Activated T-helper 1 cell treated with anti-CD3 and anti-CD28 coated beads, Interleukin-12 subunit alpha, Interleukin-12 subunit beta, Interleukin-2, Interleukin-4 antibody, amounts not matched to agents 30 ng/mL and 10 ng/mL and 1 ng/mL, durations not matched to agents 14 hours and 24 hours and 36 hours (primary cell): ENCODE results near the gene SEPTIN12. TPM values are rescaled to one million over a fixed set of nuclear protein-coding genes. Genes with fewer than 3 reads are reported as not detected.

Experiments used
- DNase-seq: peaks from one replicate; pipeline ENCODE4 v3.0.0; 2021; ENCODE audit warnings: low spot score
- H3K27ac Mint-ChIP-seq: one replicate; pipeline ENCODE4 v1.8.0; 2021; ENCODE audit warnings: mild to moderate bottlenecking, mixed read lengths
- H3K27me3 Mint-ChIP-seq: one replicate; pipeline ENCODE4 v1.8.0; 2022; ENCODE audit warnings: mild to moderate bottlenecking, moderate library complexity, mixed read lengths; ENCODE audit not compliant: insufficient read depth
- H3K36me3 Mint-ChIP-seq: one replicate; pipeline ENCODE4 v1.8.0; 2021; ENCODE audit warnings: low read depth, mixed read lengths
- H3K4me1 Mint-ChIP-seq: one replicate; pipeline ENCODE4 v1.8.0; 2021; ENCODE audit warnings: low read depth, mixed read lengths
- H3K4me3 Mint-ChIP-seq: one replicate; pipeline ENCODE4 v1.8.0; 2021; ENCODE audit warnings: mild to moderate bottlenecking, moderate library complexity, mixed read lengths
- H3K9me3 Mint-ChIP-seq: one replicate; pipeline ENCODE4 v1.8.0; 2021; ENCODE audit warnings: mixed read lengths
- intact Hi-C: fragments of 100-400 bp; cut with micrococcal nuclease; formaldehyde crosslinking; loops from one replicate; pipeline ENCODE4 v1.15.1; 2024
- total RNA-seq: library from RNA; stranded (reverse); gene quantifications from 2 replicates; pipeline ENCODE4 v1.2.3, GENCODE V29; 2022

The SEPTIN12 gene
- total RNA-seq, 1 donor from 2014 or later: not detected

DNA sequence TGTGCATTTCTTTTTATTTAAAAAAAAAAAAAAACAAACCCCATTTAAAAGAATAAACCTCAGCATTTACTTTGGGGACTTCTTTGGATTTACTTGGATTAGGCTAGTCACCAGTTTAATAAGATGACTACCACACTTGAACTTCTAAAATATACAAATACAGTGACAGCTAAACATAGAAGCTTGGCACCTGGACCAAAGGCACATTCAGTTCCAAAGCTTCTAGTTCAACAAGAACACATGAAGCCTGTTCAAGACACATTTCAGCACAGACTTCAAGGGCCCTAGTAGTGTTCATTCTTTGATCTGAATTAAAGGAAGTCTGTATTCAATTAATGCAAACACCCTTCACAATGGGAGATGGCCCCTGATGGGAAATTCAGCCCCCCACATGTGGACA, 25.9 kb upstream of the SEPTIN12 start:
- Mint-ChIP-seq H3K36me3 (peaks cover 36% of the 10 kb centered on the region), H3K9me3 (no peaks in the 10 kb centered on the region), H3K27me3 (no peaks in the 10 kb centered on the region), H3K27ac (no peak overlapping the region), H3K4me3 (no peak overlapping the region), H3K4me1 (no peaks in the 10 kb centered on the region)
- intact Hi-C loops: no loop called here
- no peak for DNase-seq

DNA sequence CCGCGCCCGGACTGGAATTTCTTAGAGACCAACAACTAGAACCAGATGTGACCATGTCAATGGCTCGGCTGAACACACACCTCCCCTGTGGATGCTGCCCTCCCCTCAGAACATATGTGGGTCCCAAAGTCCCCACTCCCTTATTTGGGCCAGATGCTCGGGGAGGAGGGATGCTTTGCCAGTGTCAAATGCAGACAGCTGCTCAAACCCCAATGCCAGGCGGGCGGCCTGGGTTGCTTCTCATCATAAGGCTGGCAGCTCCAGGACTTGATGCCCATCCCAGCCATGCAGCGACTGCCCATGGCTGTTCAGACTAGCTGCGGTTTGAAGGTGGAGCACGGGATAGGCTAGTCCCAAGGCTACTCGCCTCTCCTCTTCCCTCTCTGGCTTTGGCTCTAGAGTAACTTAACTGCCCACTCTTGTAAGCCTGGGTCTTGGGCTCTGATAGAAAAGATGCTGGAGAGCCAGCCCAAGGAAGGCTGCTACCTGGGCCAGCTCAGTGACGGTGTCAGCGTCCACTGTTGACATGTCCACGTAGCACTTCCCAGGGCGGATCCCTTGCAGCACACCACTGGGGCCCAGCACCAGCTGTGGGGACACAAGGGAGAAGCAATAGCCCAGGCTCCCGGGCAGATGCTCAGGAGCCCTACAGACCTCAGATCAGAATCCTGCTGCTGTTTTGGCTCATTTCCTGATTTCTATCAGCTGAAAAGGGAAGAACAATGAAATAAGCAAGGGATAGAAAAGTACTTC, 25.3 kb upstream of the SEPTIN12 start:
- Mint-ChIP-seq H3K9me3 (no peaks in the 10 kb centered on the region), H3K4me3 (no peak overlapping the region), H3K36me3 (peaks cover 35% of the 10 kb centered on the region), H3K27ac (no peak overlapping the region), H3K4me1 (no peaks in the 10 kb centered on the region), H3K27me3 (no peaks in the 10 kb centered on the region)
- no peak for DNase-seq
- intact Hi-C loops: no loop called here

DNA sequence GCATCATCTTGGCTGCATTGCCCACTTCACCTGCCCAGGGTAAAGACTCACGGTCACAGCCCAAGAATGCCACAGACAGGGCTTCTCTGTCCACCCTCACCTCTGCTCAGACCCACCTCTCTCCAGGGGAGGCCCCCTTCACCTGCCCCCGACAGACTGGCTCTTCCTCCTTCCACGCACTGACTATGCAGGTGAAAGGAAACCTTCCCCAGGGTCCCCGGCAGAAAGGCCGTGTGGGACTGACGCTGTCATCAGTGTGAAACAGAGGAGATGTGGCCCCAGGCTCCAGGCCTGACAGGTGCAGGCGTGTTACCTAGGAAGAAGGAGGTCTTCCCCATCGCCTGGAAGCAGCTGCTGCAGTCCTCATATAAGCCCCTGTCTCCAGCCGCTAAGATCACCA, 23.6 kb upstream of the SEPTIN12 start:
- H3K9me3 Mint-ChIP-seq: no peaks in the 10 kb centered on the region
- no peak for DNase-seq
- no peak overlapping the region for H3K4me3 Mint-ChIP-seq
- H3K4me1 Mint-ChIP-seq: no peaks in the 10 kb centered on the region
- H3K36me3 Mint-ChIP-seq: peaks cover 35% of the 10 kb centered on the region
- intact Hi-C loops: no loop called here
- no peak overlapping the region for H3K27ac Mint-ChIP-seq
- H3K27me3 Mint-ChIP-seq: no peaks in the 10 kb centered on the region

DNA sequence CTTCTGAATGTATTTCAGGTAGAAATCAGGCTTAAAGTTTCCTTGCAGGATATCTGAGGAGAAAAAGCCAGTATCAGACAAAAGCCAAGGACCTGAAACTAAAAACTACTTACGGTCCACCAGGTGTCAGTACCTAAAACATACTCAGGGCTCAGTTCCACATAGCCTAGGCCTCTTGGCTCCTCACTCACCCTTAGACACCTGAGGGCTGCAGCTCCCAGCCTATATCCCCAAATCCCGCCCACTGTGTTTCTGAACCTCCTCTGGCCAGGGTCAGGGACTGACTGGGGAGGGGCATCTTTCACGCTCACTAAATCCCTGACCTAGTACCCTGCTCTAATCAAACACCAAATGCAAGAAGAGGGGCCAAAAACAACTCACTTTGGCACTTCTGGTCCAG, 23.1 kb upstream of the SEPTIN12 start:
- no peak for DNase-seq
- H3K36me3 Mint-ChIP-seq: peaks cover 32% of the 10 kb centered on the region
- no peaks in the 10 kb centered on the region for H3K9me3 Mint-ChIP-seq
- no peak overlapping the region for H3K4me3 Mint-ChIP-seq
- intact Hi-C loops: no loop called here
- H3K4me1 Mint-ChIP-seq: no peaks in the 10 kb centered on the region
- H3K27ac Mint-ChIP-seq: no peak overlapping the region
- no peaks in the 10 kb centered on the region for H3K27me3 Mint-ChIP-seq

DNA sequence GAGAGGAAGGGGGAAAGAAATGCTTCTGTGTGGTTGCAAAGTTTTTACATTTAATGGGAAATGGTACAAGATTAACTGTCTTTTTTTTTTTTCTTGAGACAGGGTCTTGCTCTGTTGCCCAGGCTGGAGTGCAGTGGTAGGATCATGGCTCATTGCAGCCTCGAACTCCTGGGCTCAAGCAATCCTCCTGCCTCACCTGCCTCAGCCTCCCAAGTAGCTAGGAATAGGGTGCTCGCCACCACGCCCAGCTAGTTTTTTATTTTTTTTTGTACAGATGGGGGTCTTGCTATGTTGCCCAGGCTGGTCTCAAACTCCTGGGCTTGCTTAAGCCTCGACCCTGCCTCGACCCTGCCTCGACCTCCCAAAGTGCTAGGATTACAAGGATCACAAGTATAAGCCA, 18.1 kb upstream of the SEPTIN12 start:
- Mint-ChIP-seq H3K4me3 (no peak overlapping the region), H3K27ac (no peak overlapping the region), H3K9me3 (no peaks in the 10 kb centered on the region), H3K4me1 (peaks cover 9% of the 10 kb centered on the region), H3K27me3 (no peaks in the 10 kb centered on the region), H3K36me3 (peaks cover 21% of the 10 kb centered on the region)
- DNase-seq: no peak
- intact Hi-C loops: no loop called here

DNA sequence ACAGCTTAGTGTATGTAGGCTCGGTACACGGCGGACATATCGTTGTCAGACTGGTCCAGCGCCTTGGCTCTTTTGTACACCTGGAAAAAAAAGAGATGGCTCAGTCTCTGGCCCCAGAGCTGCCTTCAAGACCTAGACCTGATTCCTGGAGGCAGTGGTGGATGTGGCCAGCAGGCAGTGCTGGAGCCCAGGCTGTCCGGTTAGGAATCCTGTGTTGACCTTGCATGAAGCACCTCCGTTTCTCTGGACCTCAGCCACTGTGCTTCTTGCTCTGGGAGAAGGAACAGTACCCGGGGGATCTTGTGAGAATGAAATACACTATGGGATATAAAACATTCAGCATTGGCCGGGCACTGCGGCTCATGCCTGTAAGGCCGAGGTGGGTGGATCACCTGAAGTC, 17.1 kb upstream of the SEPTIN12 start:
- Mint-ChIP-seq H3K27ac (no peak overlapping the region), H3K9me3 (no peaks in the 10 kb centered on the region), H3K4me1 (peaks cover 9% of the 10 kb centered on the region), H3K36me3 (peaks cover 21% of the 10 kb centered on the region), H3K27me3 (no peaks in the 10 kb centered on the region), H3K4me3 (no peak overlapping the region)
- no peak for DNase-seq
- intact Hi-C loops: no loop called here

DNA sequence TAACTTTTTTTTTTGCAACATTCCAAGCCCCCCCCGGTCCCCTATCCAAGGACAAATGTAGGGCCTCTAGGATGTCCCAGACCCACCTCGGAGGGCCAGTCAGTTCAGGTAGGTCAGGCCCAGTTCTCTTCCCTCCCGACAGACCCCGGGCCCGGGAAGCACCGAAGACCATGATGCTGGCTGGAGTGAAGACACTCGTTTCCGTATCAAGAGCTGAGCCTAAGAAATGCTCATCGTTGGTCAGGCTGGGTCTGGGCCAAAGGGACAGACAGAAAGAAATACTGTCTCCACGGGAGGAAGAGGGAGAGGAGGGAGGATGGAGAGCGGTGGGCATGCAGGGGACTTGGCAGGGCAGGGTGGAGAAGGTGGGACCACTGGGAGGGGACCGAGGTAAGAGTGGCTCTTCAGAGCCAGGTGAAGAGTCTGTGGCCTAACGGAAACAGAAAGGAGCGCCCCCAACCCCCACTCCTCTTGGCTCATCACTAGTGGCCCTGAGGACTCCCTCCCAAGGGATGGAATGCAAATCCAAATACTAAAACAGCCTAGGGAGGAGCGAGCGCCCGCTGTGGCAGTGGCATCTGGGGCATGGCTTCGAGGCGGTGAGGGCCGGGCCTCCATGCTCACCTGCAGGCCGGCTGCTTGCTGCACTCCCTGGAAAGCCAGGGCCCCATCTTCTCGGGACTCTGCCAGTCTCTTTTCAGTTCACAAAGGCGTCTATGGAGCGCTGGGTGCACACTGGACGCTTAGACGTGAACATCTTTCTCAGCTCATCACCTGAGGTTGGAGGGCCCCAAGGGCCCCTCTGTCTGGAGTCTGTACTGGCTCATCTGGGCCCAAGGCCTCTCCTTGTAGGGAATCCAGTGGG, 16.0 kb upstream of the SEPTIN12 start:
- no peak for DNase-seq
- no peak overlapping the region for H3K27ac Mint-ChIP-seq
- H3K27me3 Mint-ChIP-seq: no peaks in the 10 kb centered on the region
- peaks cover 21% of the 10 kb centered on the region for H3K36me3 Mint-ChIP-seq
- intact Hi-C loops: loop anchor here (2.0 kb wide), 4 partner anchors 111 to 295 kb away; partner anchors contain the start of genes ALG1, MGRN1 and NUDT16L1
- no peaks in the 10 kb centered on the region for H3K9me3 Mint-ChIP-seq
- H3K4me3 Mint-ChIP-seq: peak overlapping the region; percentile 51
- peaks cover 9% of the 10 kb centered on the region for H3K4me1 Mint-ChIP-seq

DNA sequence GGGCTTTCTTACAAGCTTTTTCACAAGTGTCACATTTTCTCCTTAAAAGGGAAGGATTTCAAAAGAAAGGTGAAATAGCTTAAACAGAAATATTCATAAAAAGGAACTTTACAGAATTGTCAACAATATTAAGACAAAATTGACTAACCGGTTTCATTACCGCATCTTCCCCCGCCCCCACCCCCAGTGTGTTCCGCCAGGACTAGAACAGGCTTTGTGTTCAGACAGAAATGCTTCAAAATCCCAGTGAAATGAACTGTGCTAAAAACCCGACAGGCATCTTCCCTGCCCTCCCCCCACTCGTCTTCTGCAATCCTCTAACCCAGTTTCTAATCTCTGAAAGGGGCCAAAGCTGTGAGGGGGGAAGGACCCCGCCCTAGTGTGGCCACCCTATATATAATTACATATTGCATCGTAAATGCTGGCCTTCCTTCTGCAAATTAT, 15.3 kb upstream of the SEPTIN12 start:
- Mint-ChIP-seq H3K27ac (no peak overlapping the region), H3K4me3 (peak overlapping the region; percentile 80), H3K9me3 (no peaks in the 10 kb centered on the region), H3K27me3 (no peaks in the 10 kb centered on the region), H3K4me1 (peaks cover 9% of the 10 kb centered on the region), H3K36me3 (peaks cover 17% of the 10 kb centered on the region)
- DNase-seq: no peak
- intact Hi-C loops: loop anchor here (2.0 kb wide), 4 partner anchors 111 to 295 kb away; partner anchors contain the start of genes ALG1, MGRN1 and NUDT16L1

DNA sequence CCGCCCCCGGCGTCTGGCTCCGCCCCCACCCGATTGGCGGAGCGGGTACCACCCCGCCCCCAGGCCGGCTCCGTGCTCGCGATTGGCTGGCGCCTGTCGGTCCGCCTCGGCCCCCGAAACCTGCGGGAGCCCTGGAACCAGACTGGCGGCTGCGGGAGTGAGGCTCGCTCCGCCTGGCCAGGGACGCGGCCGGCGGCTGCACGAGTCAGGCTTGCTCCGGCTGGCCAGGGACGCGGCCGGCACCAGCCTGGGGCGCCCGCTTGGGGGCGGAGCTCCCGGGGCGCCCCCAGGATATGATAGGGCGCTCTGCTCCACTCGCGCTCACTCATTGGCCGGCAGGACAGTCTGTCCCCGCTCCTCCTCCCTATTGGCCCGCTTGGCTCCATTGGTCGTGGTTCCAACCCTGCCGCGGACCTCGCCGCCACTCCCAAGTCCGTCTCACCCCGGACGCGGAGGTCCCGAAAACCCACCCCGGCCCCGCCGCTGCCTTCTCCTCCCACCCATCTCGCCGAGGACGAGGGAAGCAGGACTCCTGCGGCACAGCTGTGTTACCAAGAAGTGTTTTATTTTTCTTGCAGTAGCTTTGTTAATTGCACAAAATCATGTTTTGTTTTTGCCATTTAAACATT, 14.6 kb upstream of the SEPTIN12 start:
- intact Hi-C loops: loop anchor here (1.0 to 2.0 kb wide), 9 partner anchors 34 to 296 kb away; partner anchors contain the start of genes ALG1, ANKS3, DNAAF8 and GLYR1
- H3K27ac Mint-ChIP-seq: no peak overlapping the region
- DNase-seq: peak; percentile 89
- H3K4me1 Mint-ChIP-seq: peaks cover 9% of the 10 kb centered on the region
- H3K36me3 Mint-ChIP-seq: peaks cover 17% of the 10 kb centered on the region
- H3K27me3 Mint-ChIP-seq: no peaks in the 10 kb centered on the region
- H3K9me3 Mint-ChIP-seq: no peaks in the 10 kb centered on the region
- H3K4me3 Mint-ChIP-seq: peak overlapping the region; percentile 80

DNA sequence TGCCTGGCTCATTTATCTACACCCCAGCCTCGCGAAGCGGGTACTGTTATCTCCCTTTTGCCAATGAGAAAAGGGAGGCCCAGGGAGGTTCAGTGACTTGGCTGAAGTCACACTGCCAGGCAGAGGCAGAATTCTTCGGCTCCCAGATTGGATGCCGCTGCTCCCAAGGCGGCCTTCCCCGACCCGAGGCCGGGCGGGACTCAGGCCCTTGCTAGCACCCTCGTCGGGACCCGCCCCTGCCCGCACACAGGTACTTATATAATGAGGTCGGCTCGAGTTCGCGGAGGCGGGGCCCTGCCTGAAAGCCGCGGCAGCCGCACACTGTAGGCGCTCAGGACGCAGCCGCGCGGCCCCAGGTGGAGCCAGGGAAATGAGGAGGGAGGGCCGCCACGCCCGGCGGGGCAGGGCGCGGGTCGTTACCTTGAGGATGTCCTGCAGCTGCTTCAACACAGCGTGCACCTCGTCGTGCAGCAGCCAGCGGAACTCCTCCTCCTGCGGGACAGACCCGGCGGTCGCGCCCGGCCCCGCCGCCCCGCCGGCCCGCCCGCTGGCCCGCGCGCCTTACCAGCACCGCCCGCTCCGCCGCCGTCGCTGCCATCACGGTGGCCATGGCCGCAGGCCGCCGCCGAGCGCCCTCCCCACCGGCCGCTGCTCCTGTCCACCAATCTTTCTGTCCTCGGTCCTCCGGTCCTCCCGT, 14.0 kb upstream of the SEPTIN12 start, which contains the start of gene ROGDI:
ROGDI (minus strand) TSS at position 672 of the 697 bp plus-strand sequence; CDS start at position 610, 62 bp downstream.
- Mint-ChIP-seq H3K4me3 (peak within 1 kb of the TSS; percentile 84), H3K4me1 (peaks cover 9% of the 10 kb centered on the region), H3K27me3 (no peaks in the 10 kb centered on the region), H3K36me3 (peaks cover 11% of the 10 kb centered on the region), H3K27ac (peak within 1 kb of the TSS; percentile 63), H3K9me3 (no peaks in the 10 kb centered on the region)
- peak; percentile 82 for DNase-seq
- intact Hi-C loops: loop anchor here (1.0 to 2.0 kb wide), 9 partner anchors 34 to 297 kb away; partner anchors contain the start of genes ALG1, ANKS3, DNAAF8 and GLYR1

DNA sequence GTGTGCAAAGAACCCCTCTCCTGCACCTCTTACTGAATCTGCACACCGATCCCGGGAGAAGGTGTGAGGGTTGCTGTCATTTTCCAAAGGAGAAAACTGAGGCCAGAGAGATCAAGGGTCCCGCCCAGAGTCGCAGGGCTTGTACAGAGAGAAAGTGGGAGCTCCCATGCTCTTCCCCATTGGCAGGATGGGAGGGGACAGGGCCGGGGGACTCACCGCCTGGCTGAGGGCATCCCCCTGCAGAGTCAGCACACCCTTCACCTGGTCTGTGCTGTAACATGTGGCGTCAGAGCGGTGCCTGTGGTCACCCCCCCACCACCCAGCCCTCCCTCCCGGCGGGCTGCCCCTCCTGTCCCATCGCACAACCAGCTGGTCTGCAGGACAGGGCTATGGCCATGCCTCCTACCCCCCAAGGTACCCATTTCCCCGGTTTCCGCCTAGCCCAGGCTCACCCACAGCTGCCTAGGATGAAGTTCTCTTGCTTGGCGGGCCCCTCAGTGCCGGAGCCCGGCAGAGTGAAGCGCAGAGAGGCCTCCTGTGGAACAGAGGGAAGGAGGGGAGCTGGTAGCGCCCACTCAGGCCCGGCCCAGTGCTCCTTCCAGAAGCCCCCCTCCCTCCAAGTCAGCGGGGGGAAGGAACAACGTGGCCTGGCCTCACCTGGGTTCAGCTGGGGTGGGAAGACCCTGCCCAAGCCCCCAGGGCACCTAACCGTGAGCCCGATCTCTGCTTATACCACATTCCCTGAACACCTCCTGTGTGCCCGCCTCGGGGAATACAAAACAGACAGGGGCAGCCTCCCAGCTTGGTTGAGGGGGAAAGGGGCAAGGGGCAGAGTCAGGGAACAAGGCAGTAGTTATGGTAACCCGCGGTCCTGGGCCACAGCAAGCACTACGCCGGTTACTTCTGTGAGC, 13.2 kb upstream of the SEPTIN12 start:
- H3K27me3 Mint-ChIP-seq: no peaks in the 10 kb centered on the region
- H3K9me3 Mint-ChIP-seq: no peaks in the 10 kb centered on the region
- H3K36me3 Mint-ChIP-seq: peaks cover 10% of the 10 kb centered on the region
- no peak overlapping the region for H3K27ac Mint-ChIP-seq
- peaks cover 9% of the 10 kb centered on the region for H3K4me1 Mint-ChIP-seq
- intact Hi-C loops: no loop called here
- no peak for DNase-seq
- peak overlapping the region; percentile 84 for H3K4me3 Mint-ChIP-seq
